Ectodermal cell (in vitro differentiated cells): ENCODE data around the gene ANKRD13D.
"Not testable (repeated sequence)": the region's sequence is repeated elsewhere in the genome, so short reads cannot be mapped to it uniquely, and the experiment has no call there.

ENCODE experiments used
- H3K27ac ChIP-seq: 2 replicates; pipeline ENCODE4 v1.7.0; 2013; ENCODE audit warnings: mild to moderate bottlenecking, low read depth, low read length; ENCODE audit not compliant: insufficient read depth, poor library complexity, severe bottlenecking
- H3K27me3 ChIP-seq: 2 replicates; pipeline ENCODE4 v1.7.0; 2013; ENCODE audit warnings: mild to moderate bottlenecking, low read length; ENCODE audit not compliant: insufficient read depth, control insufficient read depth, poor library complexity, severe bottlenecking
- H3K36me3 ChIP-seq: one replicate; pipeline ENCODE4 v1.7.0; 2013; ENCODE audit warnings: low read length; ENCODE audit not compliant: control insufficient read depth, insufficient read depth
- H3K4me1 ChIP-seq: one replicate; pipeline ENCODE4 v1.7.0; 2013; ENCODE audit warnings: low read length; ENCODE audit not compliant: control insufficient read depth, insufficient read depth
- H3K4me3 ChIP-seq: 2 replicates; pipeline ENCODE4 v1.7.0; 2013; ENCODE audit warnings: low read depth, low read length, control low read depth; ENCODE audit not compliant: insufficient read depth
- H3K9me3 ChIP-seq: 2 replicates; pipeline ENCODE4 v1.7.0; 2013; ENCODE audit warnings: mild to moderate bottlenecking, low read length, moderate library complexity; ENCODE audit not compliant: control insufficient read depth
- WGBS, 2 experiments: methylation state at CpG; one replicate each; pipeline ENCODE4 v1.1.7; 2013; ENCODE audit warnings: missing lambda C conversion rate in 2 of 2; 5-methylcytosine and 5-hydroxymethylcytosine counted together

Gene ANKRD13D

GRCh38 chr11:67314218-67314617 is 25.1 kb downstream of the ANKRD13D start:
- Histone ChIP-seq H3K9me3 (no peaks in the 10 kb centered on the region), H3K36me3 (no peaks in the 10 kb centered on the region), H3K27ac (no peak overlapping the region), H3K4me3 (no peak overlapping the region), H3K27me3 (peaks cover 18% of the 10 kb centered on the region), H3K4me1 (no peaks in the 10 kb centered on the region)
- WGBS, 2 experiments: 91% methylated on average over 2 of the region's 2 CpGs

- Histone ChIP-seq H3K9me3 (no peaks in the 10 kb centered on the region), H3K4me1 (no peaks in the 10 kb centered on the region), H3K4me3 (no peak overlapping the region), H3K27ac (no peak overlapping the region), H3K36me3 (no peaks in the 10 kb centered on the region), H3K27me3 (peaks cover 29% of the 10 kb centered on the region)
- WGBS, 2 experiments: 97% methylated on average over 9 of the region's 9 CpGs
Observed at GRCh38 chr11:67315325-67315909, 26.3 kb downstream of the ANKRD13D start.

- Histone ChIP-seq H3K9me3 (no peaks in the 10 kb centered on the region), H3K27ac (no peak overlapping the region), H3K36me3 (no peaks in the 10 kb centered on the region), H3K27me3 (peaks cover 29% of the 10 kb centered on the region), H3K4me1 (no peaks in the 10 kb centered on the region), H3K4me3 (peak overlapping the region; percentile 66)
- WGBS, 2 experiments: 4% methylated on average over 10 of the region's 10 CpGs
Observed at GRCh38 chr11:67316882-67317204, 27.7 kb downstream of the ANKRD13D start.

- Histone ChIP-seq H3K4me3 (peak overlapping the region; percentile 66), H3K27me3 (peaks cover 29% of the 10 kb centered on the region), H3K36me3 (no peaks in the 10 kb centered on the region), H3K27ac (peak overlapping the region; percentile 41), H3K4me1 (no peaks in the 10 kb centered on the region), H3K9me3 (no peaks in the 10 kb centered on the region)
- 0% methylated on average over 55 of the region's 55 CpGs for WGBS, 2 experiments
Observed at GRCh38 chr11:67317205-67317887, 28.2 kb downstream of the ANKRD13D start.

GRCh38 chr11:67317888-67318555 is 28.9 kb downstream of the ANKRD13D start:
- no peak overlapping the region for H3K27ac ChIP-seq
- no peaks in the 10 kb centered on the region for H3K9me3 ChIP-seq
- H3K27me3 ChIP-seq: peaks cover 29% of the 10 kb centered on the region
- H3K36me3 ChIP-seq: no peaks in the 10 kb centered on the region
- no peaks in the 10 kb centered on the region for H3K4me1 ChIP-seq
- 4% methylated on average over 53 of the region's 53 CpGs for WGBS, 2 experiments
- peak overlapping the region; percentile 66 for H3K4me3 ChIP-seq

GRCh38 chr11:67318876-67319275 is 29.8 kb downstream of the ANKRD13D start:
- H3K27me3 ChIP-seq: peaks cover 29% of the 10 kb centered on the region
- not testable (repeated sequence) for H3K36me3 ChIP-seq, H3K4me1 ChIP-seq, H3K27ac ChIP-seq, H3K9me3 ChIP-seq, H3K4me3 ChIP-seq
- WGBS, 2 experiments: 91% methylated on average over 12 of the region's 12 CpGs

GRCh38 chr11:67320011-67320410 is 30.9 kb downstream of the ANKRD13D start:
- 80 to 86% methylated on average over 3 of the region's 3 CpGs for WGBS, 2 experiments
- H3K9me3 ChIP-seq: no peaks in the 10 kb centered on the region
- H3K4me3 ChIP-seq: no peak overlapping the region
- H3K27ac ChIP-seq: no peak overlapping the region
- no peaks in the 10 kb centered on the region for H3K36me3 ChIP-seq
- peaks cover 29% of the 10 kb centered on the region for H3K27me3 ChIP-seq
- H3K4me1 ChIP-seq: no peaks in the 10 kb centered on the region

- H3K4me1 ChIP-seq: no peaks in the 10 kb centered on the region
- H3K9me3 ChIP-seq: no peaks in the 10 kb centered on the region
- 91 to 93% methylated on average over 2 of the region's 2 CpGs for WGBS, 2 experiments
- H3K36me3 ChIP-seq: no peaks in the 10 kb centered on the region
- no peak overlapping the region for H3K27ac ChIP-seq
- H3K27me3 ChIP-seq: peaks cover 26% of the 10 kb centered on the region
- no peak overlapping the region for H3K4me3 ChIP-seq
Observed at GRCh38 chr11:67320691-67321090, 31.6 kb downstream of the ANKRD13D start.

GRCh38 chr11:67321313-67321871 is 32.3 kb downstream of the ANKRD13D start:
- H3K4me1 ChIP-seq: no peaks in the 10 kb centered on the region
- no peak overlapping the region for H3K27ac ChIP-seq
- H3K4me3 ChIP-seq: no peak overlapping the region
- no peaks in the 10 kb centered on the region for H3K9me3 ChIP-seq
- peaks cover 26% of the 10 kb centered on the region for H3K27me3 ChIP-seq
- H3K36me3 ChIP-seq: no peaks in the 10 kb centered on the region
- 87 to 92% methylated on average over 6 of the region's 6 CpGs for whole genome bisulfite sequencing, 2 experiments

GRCh38 chr11:67322049-67322448 is 32.9 kb downstream of the ANKRD13D start:
- Histone ChIP-seq H3K4me1 (no peaks in the 10 kb centered on the region), H3K36me3 (no peaks in the 10 kb centered on the region), H3K27me3 (peaks cover 26% of the 10 kb centered on the region), H3K9me3 (no peaks in the 10 kb centered on the region), H3K27ac (no peak overlapping the region), H3K4me3 (no peak overlapping the region)
- WGBS, 2 experiments: 91 to 93% methylated on average over 3 of the region's 3 CpGs
